Adrenal gland (tissue), 12 donors: ENCODE measurements around the gene COMT. TPM values are rescaled to one million over a fixed set of nuclear protein-coding genes. Genes with fewer than 3 reads are reported as not detected.

Experiments
- DNase-seq, 7 donors: peaks; one replicate each; pipeline ENCODE4 v3.0.0-alpha.2; 2019 to 2020
- H3K27ac ChIP-seq, 5 donors: fragments of 200-600 bp; sonication (generic) in 4 of 5; 1 replicate in 3 of 5; 2 replicates in 2 of 5; pipeline versions ENCODE4 v1.5.1 to v1.8.0; 2016 to 2020; ENCODE audit warnings: mild to moderate bottlenecking in 1 of 5
- H3K27me3 ChIP-seq: fragments of 200-600 bp; 2 replicates; pipeline ENCODE4 v1.8.0; 2021
- H3K36me3 ChIP-seq, 2 donors: fragments of 200-600 bp; replicated peaks in 1 of 2; 1 replicate in 1 of 2; 2 replicates in 1 of 2; pipeline versions ENCODE4 v1.5.1 to v1.8.0; 2018 to 2022
- H3K4me1 ChIP-seq, 2 donors: fragments of 200-600 bp; replicated peaks in 1 of 2; 1 replicate in 1 of 2; 2 replicates in 1 of 2; pipeline versions ENCODE4 v1.5.1 to v1.8.0; 2018 to 2021
- H3K4me3 ChIP-seq, 4 donors: fragments of 200-600 bp; sonication (generic) in 3 of 4; one replicate each; pipeline ENCODE4 v1.5.1; 2016 to 2018
- H3K9me3 ChIP-seq, 3 donors: fragments of 200-600 bp; sonication (generic) in 1 of 3; replicated peaks in 1 of 3; 1 replicate in 2 of 3; 2 replicates in 1 of 3; pipeline versions ENCODE4 v1.5.1 to v1.8.0; 2016 to 2021
- CTCF ChIP-seq, 6 experiments: fragments of 450-650 bp in 4 of 6; fragments of 200-600 bp in 2 of 6; sonication (generic) in 1 of 6; IDR thresholded peaks; 1 replicate in 5 of 6; 2 replicates in 1 of 6; pipeline versions ENCODE4 v1.5.1 to v1.8.0; 2016 to 2021; ENCODE audit warnings: antibody characterized with exemption in 6 of 6, mild to moderate bottlenecking in 2 of 6, moderate library complexity in 1 of 6
- POLR2A ChIP-seq, 2 donors: fragments of 450-650 bp; IDR thresholded peaks; one replicate each; pipeline ENCODE4 v1.6.1; 2017; ENCODE audit warnings: antibody characterized with exemption in 2 of 2, mild to moderate bottlenecking in 2 of 2, moderate library complexity in 1 of 2
- WGBS, 4 donors: extraction: QIAGEN DNeasy Blood & Tissue Kit in 2 of 4; methylation state at CpG; one replicate each; pipeline versions ENCODE4 v1.1.5 to v1.1.7; 2013 to 2017; 5-methylcytosine and 5-hydroxymethylcytosine counted together
- intact Hi-C, 2 donors: fragments of 100-400 bp; cut with DNase I; formaldehyde crosslinking; loops; one replicate each; pipeline versions ENCODE4 v1.14.1 to v1.15.0; 2022 to 2023
- polyA plus RNA-seq, 3 donors: library from polyadenylated mRNA; stranded (reverse); fragments of 200-250 nt in 2 of 3; fragments of 350-450 nt in 1 of 3; fragmentation: Illumina TruSeq in 1 of 3; extraction: RNeasy Lipid Tissue Mini Kit (QIAGEN cat#74804) in 1 of 3; gene quantifications; one replicate each; pipeline ENCODE4 v1.2.3, GENCODE V29; 2013 to 2014
- total RNA-seq, 9 donors: library from RNA; depleted of rRNA in 4 of 9; stranded (reverse); fragments of >200 nt in 4 of 9; fragments of 120-200 nt in 1 of 9; fragmentation: NEBNext Ultra II Directional in 1 of 9; extraction: Animal tissue kit (Norgen Biotek cat#: 25700) in 1 of 9; gene quantifications; one replicate each; pipeline versions ENCODE4 v1.1.0 to v1.2.4, GENCODE V29; 2013 to 2023
- donor health status: healthy with polysubstance abuse.
- donor health status: Bipolar disorder and iron deficiency.
- donor health status: DM: yes; HTN: yes; CAD: no.
- donor health status: DM: no; HTN: no; CAD: no.
- donor health status: DM: no; HTN: no; CAD: no.
- donor health status: DM: yes; HTN: yes; CAD: no.

The COMT gene
- total and polyA plus RNA-seq, 12 donors: 51.3 to 743 (median 390) TPM

GRCh38 chr22:19997561-19998231 is 56.1 kb downstream of the COMT start:
- no peak for DNase-seq
- Histone ChIP-seq H3K9me3 (no peaks in the 10 kb centered on the region), H3K4me3 (no peak overlapping the region), H3K27me3 (no peaks in the 10 kb centered on the region), H3K4me1 (peaks cover 0 to 14% of the 10 kb centered on the region in 2 donors), H3K36me3 (no peaks in the 10 kb centered on the region), H3K27ac (peak overlapping the region in 1 of 5 donors; percentile 64)
- intact Hi-C loops: no loop called here
- TF ChIP-seq CTCF (IDR thresholded peaks at IDR 0.05): no peak
- no peak for TF ChIP-seq POLR2A (IDR thresholded peaks at IDR 0.05)
- WGBS, 4 donors: 86 to 92% (median 91%) methylated on average over 14 to 19 of the region's 19 CpGs

GRCh38 chr22:19998232-19998951 is 56.8 kb downstream of the COMT start:
- H3K9me3 ChIP-seq: no peaks in the 10 kb centered on the region
- intact Hi-C loops: no loop called here
- H3K27ac ChIP-seq: peak overlapping the region in 1 of 5 donors; percentile 64
- no peaks in the 10 kb centered on the region for H3K36me3 ChIP-seq
- H3K27me3 ChIP-seq: no peaks in the 10 kb centered on the region
- WGBS, 4 donors: 55 to 85% (median 70%) methylated on average over 4 to 16 of the region's 16 CpGs
- TF ChIP-seq POLR2A (IDR thresholded peaks at IDR 0.05) (no peak), CTCF (IDR thresholded peaks at IDR 0.05) (no peak)
- no peak overlapping the region for H3K4me3 ChIP-seq
- DNase-seq: no peak
- peaks cover 0 to 14% of the 10 kb centered on the region in 2 donors for H3K4me1 ChIP-seq

- DNase-seq: no peak
Measured at GRCh38 chr22:19998991-19999820, 57.6 kb downstream of the COMT start.

More at GRCh38 chr22:19998991-19999820, 57.6 kb downstream of the COMT start:
- no peak for TF ChIP-seq CTCF (IDR thresholded peaks at IDR 0.05)
- no peak for TF ChIP-seq POLR2A (IDR thresholded peaks at IDR 0.05)
- WGBS, 4 donors: 73 to 80% (median 77%) methylated on average over 6 to 8 of the region's 8 CpGs
- intact Hi-C loops: no loop called here
- no peaks in the 10 kb centered on the region for H3K9me3 ChIP-seq
- H3K36me3 ChIP-seq: no peaks in the 10 kb centered on the region
- H3K27ac ChIP-seq: peak overlapping the region in 1 of 5 donors; percentile 64
- no peak overlapping the region for H3K4me3 ChIP-seq
- peaks cover 0 to 14% of the 10 kb centered on the region in 2 donors for H3K4me1 ChIP-seq
- no peaks in the 10 kb centered on the region for H3K27me3 ChIP-seq
